ENCODE data around the gene ZBTB20.

The ZBTB20 gene

DNA sequence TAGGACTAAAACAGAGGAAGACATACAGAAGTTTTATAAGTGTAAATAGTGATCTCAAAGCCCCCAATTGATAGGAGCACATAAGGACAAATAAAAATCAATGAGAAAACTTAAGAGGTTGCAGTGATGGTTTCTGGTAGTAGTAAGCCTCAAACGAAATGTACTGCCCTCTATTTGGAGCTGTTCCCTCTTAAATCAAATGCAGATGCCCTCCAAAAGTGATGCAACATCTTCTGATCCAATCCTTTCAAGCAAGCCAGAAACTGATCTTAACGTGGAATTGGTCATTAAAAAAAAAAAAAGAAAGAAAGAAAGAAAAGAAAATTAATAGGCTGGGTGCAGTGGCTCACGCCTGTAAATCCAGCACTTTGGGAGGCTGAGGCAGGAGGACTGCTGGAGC, 259.3 kb downstream of the ZBTB20 start:
- Histone ChIP-seq H3K23ac (ENCODE audit: low read length in 2 of 2) (no peak overlapping the region), H2BK5ac (ENCODE audit: low read depth, low read length, poor library complexity, severe bottlenecking) (no peak overlapping the region), H3K79me1 (replicated peaks; ENCODE audit: low read length, poor library complexity, severe bottlenecking) (no peaks in the 10 kb centered on the region), H3K27me3 (ENCODE audit: control insufficient read depth in 1 of 2, insufficient read depth in 1 of 2, low read length in 2 of 2) (no peaks in the 10 kb centered on the region), H4K8ac (ENCODE audit: low read length) (no peak overlapping the region), H2BK120ac (ENCODE audit: low read depth, low read length) (no peak overlapping the region), H3K4me3 (ENCODE audit: insufficient read depth in 1 of 2, low read depth in 1 of 2, low read length in 2 of 2) (no peak overlapping the region), H3K36me3 (ENCODE audit: control insufficient read depth in 1 of 2, insufficient read depth in 2 of 2, low read depth in 1 of 2, low read length in 2 of 2) (no peaks in the 10 kb centered on the region), H2AFZ (ENCODE audit: low read depth, low read length) (no peak overlapping the region), H2BK12ac (ENCODE audit: low read length in 2 of 2) (no peak overlapping the region), H3K9ac (ENCODE audit: low read length) (no peak overlapping the region), H4K91ac (ENCODE audit: low read length) (no peak overlapping the region), H3K4me1 (ENCODE audit: control insufficient read depth, insufficient read depth, low read depth, low read length) (peaks cover 1% of the 10 kb centered on the region), H3K18ac (ENCODE audit: low read depth in 1 of 2, low read length in 2 of 2) (no peak overlapping the region), H2BK15ac (ENCODE audit: low read depth, poor library complexity, severe bottlenecking) (no peak overlapping the region), H2AK5ac (ENCODE audit: low read length, severe bottlenecking) (no peak overlapping the region), H3K27ac (ENCODE audit: low read length, poor library complexity, severe bottlenecking) (no peak overlapping the region), H3K4me2 (ENCODE audit: low read length, poor library complexity, severe bottlenecking) (no peak overlapping the region), H3K9me3 (ENCODE audit: control insufficient read depth, low read length) (no peaks in the 10 kb centered on the region), H3K4ac (ENCODE audit: low read depth in 1 of 2, low read length in 2 of 2) (no peak overlapping the region), H3K14ac (ENCODE audit: low read length in 2 of 2) (no peak overlapping the region)
- no peak for DNase-seq
- 92% methylated on average over 2 of the region's 3 CpGs for WGBS

DNA sequence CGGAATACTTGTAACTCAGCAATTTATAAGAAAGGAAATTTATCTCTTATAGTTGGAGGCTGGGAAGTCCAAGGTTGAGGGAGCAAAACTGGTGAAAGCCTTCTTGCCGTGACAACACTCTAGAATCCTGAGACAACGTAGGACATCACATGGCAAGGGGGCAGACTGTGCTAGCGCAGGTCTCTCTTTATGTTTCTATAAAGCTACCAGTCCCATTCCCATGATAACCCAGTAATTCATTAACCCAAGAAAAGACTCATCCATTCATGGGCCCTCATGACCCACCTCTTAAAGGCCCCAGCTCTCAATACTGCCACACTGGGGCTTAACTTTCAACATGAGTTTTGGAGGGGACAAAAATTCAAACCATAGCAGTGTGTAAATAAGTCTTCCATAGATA, 260.2 kb downstream of the ZBTB20 start:
- Histone ChIP-seq H2AK5ac (ENCODE audit: low read length, severe bottlenecking) (no peak overlapping the region), H3K79me1 (replicated peaks; ENCODE audit: low read length, poor library complexity, severe bottlenecking) (no peaks in the 10 kb centered on the region), H3K4me3 (ENCODE audit: insufficient read depth in 1 of 2, low read depth in 1 of 2, low read length in 2 of 2) (no peak overlapping the region), H3K23ac (ENCODE audit: low read length in 2 of 2) (no peak overlapping the region), H2BK15ac (ENCODE audit: low read depth, poor library complexity, severe bottlenecking) (no peak overlapping the region), H2BK5ac (ENCODE audit: low read depth, low read length, poor library complexity, severe bottlenecking) (no peak overlapping the region), H3K36me3 (ENCODE audit: control insufficient read depth in 1 of 2, insufficient read depth in 2 of 2, low read depth in 1 of 2, low read length in 2 of 2) (no peaks in the 10 kb centered on the region), H3K4me1 (ENCODE audit: control insufficient read depth, insufficient read depth, low read depth, low read length) (peaks cover 1% of the 10 kb centered on the region), H3K9ac (ENCODE audit: low read length) (no peak overlapping the region), H4K8ac (ENCODE audit: low read length) (no peak overlapping the region), H3K4me2 (ENCODE audit: low read length, poor library complexity, severe bottlenecking) (no peak overlapping the region), H3K18ac (ENCODE audit: low read depth in 1 of 2, low read length in 2 of 2) (no peak overlapping the region), H3K4ac (ENCODE audit: low read depth in 1 of 2, low read length in 2 of 2) (no peak overlapping the region), H4K91ac (ENCODE audit: low read length) (no peak overlapping the region), H3K9me3 (ENCODE audit: control insufficient read depth, low read length) (no peaks in the 10 kb centered on the region), H3K27me3 (ENCODE audit: control insufficient read depth in 1 of 2, insufficient read depth in 1 of 2, low read length in 2 of 2) (no peaks in the 10 kb centered on the region), H2BK120ac (ENCODE audit: low read depth, low read length) (no peak overlapping the region), H2AFZ (ENCODE audit: low read depth, low read length) (no peak overlapping the region), H3K14ac (ENCODE audit: low read length in 2 of 2) (no peak overlapping the region), H3K27ac (ENCODE audit: low read length, poor library complexity, severe bottlenecking) (no peak overlapping the region), H2BK12ac (ENCODE audit: low read length in 2 of 2) (no peak overlapping the region)
- WGBS: 96% methylated on average over 4 of the region's 4 CpGs
- DNase-seq: no peak

DNA sequence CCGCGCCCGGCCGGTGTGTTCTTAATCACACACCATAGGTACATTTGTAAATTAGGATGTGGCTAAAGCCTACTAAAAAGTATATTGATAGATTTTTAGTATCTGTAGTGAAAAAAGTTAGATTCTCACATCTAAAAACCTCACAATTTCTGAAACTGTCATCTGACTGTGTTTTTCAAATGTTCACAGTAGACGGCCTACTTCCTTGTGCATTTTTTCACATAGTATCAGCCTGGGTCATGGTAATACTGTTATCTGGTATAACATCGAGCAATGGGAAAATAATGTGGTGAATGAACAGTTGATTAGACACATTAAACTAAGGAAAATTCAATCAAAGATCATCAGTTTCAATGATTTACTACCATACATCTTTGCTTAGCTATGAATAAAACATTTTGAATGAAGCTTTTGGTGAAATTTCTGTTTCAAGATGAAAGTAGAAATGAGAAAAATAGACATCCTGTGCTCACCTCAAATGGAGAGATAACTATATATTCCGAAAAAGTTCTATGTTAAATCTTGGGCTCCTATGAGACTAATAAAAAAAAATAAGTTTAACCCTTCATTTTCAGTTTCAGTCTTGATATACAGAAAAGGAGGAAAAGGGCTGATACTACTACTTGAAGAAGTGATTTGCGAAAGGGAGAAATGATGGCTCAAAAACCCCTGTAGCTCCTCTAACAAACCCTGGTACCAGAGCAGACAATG, 262.7 kb downstream of the ZBTB20 start:
- no peak for DNase-seq

DNA sequence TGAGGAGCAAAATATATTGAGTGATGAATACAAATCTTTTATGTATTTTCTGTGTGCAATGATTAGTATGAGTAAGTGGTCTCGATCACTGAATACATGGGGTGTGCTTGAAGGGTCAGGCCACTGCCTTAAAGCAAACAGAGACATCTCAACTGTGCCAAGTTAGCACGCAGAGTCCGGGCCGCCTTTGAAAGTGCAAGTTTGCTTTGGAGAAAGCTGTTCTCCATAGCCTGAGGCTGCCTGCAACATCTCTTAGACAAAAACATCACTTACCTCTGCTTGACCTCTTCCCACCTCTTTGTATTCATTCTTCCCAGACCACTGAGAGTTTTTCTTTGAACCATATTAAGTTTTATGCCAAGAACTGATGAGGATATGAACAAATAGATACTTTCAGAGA, 267.0 kb downstream of the ZBTB20 start:
- no peaks in the 10 kb centered on the region for H3K27me3 ChIP-seq (ENCODE audit: control insufficient read depth in 1 of 2, insufficient read depth in 1 of 2, low read length in 2 of 2)
- H2BK12ac ChIP-seq (ENCODE audit: low read length in 2 of 2): no peak overlapping the region
- H4K8ac ChIP-seq (ENCODE audit: low read length): no peak overlapping the region
- no peak overlapping the region for H3K14ac ChIP-seq (ENCODE audit: low read length in 2 of 2)
- peaks cover 2% of the 10 kb centered on the region for H3K4me1 ChIP-seq (ENCODE audit: control insufficient read depth, insufficient read depth, low read depth, low read length)
- no peak overlapping the region for H2BK15ac ChIP-seq (ENCODE audit: low read depth, poor library complexity, severe bottlenecking)
- H3K36me3 ChIP-seq (ENCODE audit: control insufficient read depth in 1 of 2, insufficient read depth in 2 of 2, low read depth in 1 of 2, low read length in 2 of 2): no peaks in the 10 kb centered on the region
- H2AK5ac ChIP-seq (ENCODE audit: low read length, severe bottlenecking): no peak overlapping the region
- no peak overlapping the region for H3K27ac ChIP-seq (ENCODE audit: low read length, poor library complexity, severe bottlenecking)
- H4K91ac ChIP-seq (ENCODE audit: low read length): no peak overlapping the region
- no peak overlapping the region for H3K9ac ChIP-seq (ENCODE audit: low read length)
- H3K4me3 ChIP-seq (ENCODE audit: insufficient read depth in 1 of 2, low read depth in 1 of 2, low read length in 2 of 2): no peak overlapping the region
- WGBS: 62% methylated on average over 4 of the region's 4 CpGs
- H2BK120ac ChIP-seq (ENCODE audit: low read depth, low read length): no peak overlapping the region
- DNase-seq: peak; percentile 7
- no peaks in the 10 kb centered on the region for H3K9me3 ChIP-seq (ENCODE audit: control insufficient read depth, low read length)
- H2AFZ ChIP-seq (ENCODE audit: low read depth, low read length): no peak overlapping the region
- H3K79me1 ChIP-seq (replicated peaks; ENCODE audit: low read length, poor library complexity, severe bottlenecking): no peaks in the 10 kb centered on the region
- H3K4me2 ChIP-seq (ENCODE audit: low read length, poor library complexity, severe bottlenecking): no peak overlapping the region
- H2BK5ac ChIP-seq (ENCODE audit: low read depth, low read length, poor library complexity, severe bottlenecking): no peak overlapping the region
- no peak overlapping the region for H3K23ac ChIP-seq (ENCODE audit: low read length in 2 of 2)
- H3K18ac ChIP-seq (ENCODE audit: low read depth in 1 of 2, low read length in 2 of 2): peak overlapping the region in 1 of 2 experiments; percentile 61
- H3K4ac ChIP-seq (ENCODE audit: low read depth in 1 of 2, low read length in 2 of 2): no peak overlapping the region

More for the DNA sequence above, 262.7 kb downstream of the ZBTB20 start:
- Histone ChIP-seq H3K79me1 (replicated peaks; ENCODE audit: low read length, poor library complexity, severe bottlenecking) (no peaks in the 10 kb centered on the region), H3K27ac (ENCODE audit: low read length, poor library complexity, severe bottlenecking) (no peak overlapping the region), H2BK5ac (ENCODE audit: low read depth, low read length, poor library complexity, severe bottlenecking) (no peak overlapping the region), H4K8ac (ENCODE audit: low read length) (no peak overlapping the region), H3K18ac (ENCODE audit: low read depth in 1 of 2, low read length in 2 of 2) (no peak overlapping the region), H3K36me3 (ENCODE audit: control insufficient read depth in 1 of 2, insufficient read depth in 2 of 2, low read depth in 1 of 2, low read length in 2 of 2) (no peaks in the 10 kb centered on the region), H3K14ac (ENCODE audit: low read length in 2 of 2) (no peak overlapping the region), H2BK120ac (ENCODE audit: low read depth, low read length) (no peak overlapping the region), H2AFZ (ENCODE audit: low read depth, low read length) (no peak overlapping the region), H3K9ac (ENCODE audit: low read length) (no peak overlapping the region), H2BK12ac (ENCODE audit: low read length in 2 of 2) (no peak overlapping the region), H4K91ac (ENCODE audit: low read length) (no peak overlapping the region), H3K23ac (ENCODE audit: low read length in 2 of 2) (no peak overlapping the region), H3K9me3 (ENCODE audit: control insufficient read depth, low read length) (no peaks in the 10 kb centered on the region), H3K4me2 (ENCODE audit: low read length, poor library complexity, severe bottlenecking) (no peak overlapping the region), H3K4me1 (ENCODE audit: control insufficient read depth, insufficient read depth, low read depth, low read length) (peaks cover 2% of the 10 kb centered on the region), H2BK15ac (ENCODE audit: low read depth, poor library complexity, severe bottlenecking) (no peak overlapping the region), H3K27me3 (ENCODE audit: control insufficient read depth in 1 of 2, insufficient read depth in 1 of 2, low read length in 2 of 2) (no peaks in the 10 kb centered on the region), H3K4ac (ENCODE audit: low read depth in 1 of 2, low read length in 2 of 2) (no peak overlapping the region), H2AK5ac (ENCODE audit: low read length, severe bottlenecking) (no peak overlapping the region), H3K4me3 (ENCODE audit: insufficient read depth in 1 of 2, low read depth in 1 of 2, low read length in 2 of 2) (no peak overlapping the region)
- 100% methylated on average over 2 of the region's 8 CpGs for WGBS
